RWPE2 (cell line): ENCODE measurements around the gene MCF2L.

Experiments
- ATAC-seq: fragments of 200-7000 bp; cut with Tn5 transposase; 3 replicates; pipeline ENCODE4 v1.9.1; 2021; ENCODE audit warnings: low read depth
- DNase-seq: peaks from one replicate; pipeline ENCODE4 v3.0.0-alpha.2; 2020; ENCODE audit warnings: low spot score
- H3K27ac ChIP-seq: fragments of 450-650 bp; 2 replicates; pipeline ENCODE4 v1.5.1; 2017; ENCODE audit warnings: mild to moderate bottlenecking; ENCODE audit not compliant: poor library complexity, severe bottlenecking
- H3K27me3 ChIP-seq: fragments of 250-450 bp; sonication (Bioruptor Pico); 2 replicates; pipeline ENCODE4 v1.5.1; 2021; ENCODE audit warnings: mild to moderate bottlenecking, moderate library complexity; ENCODE audit not compliant: insufficient read depth, poor library complexity, severe bottlenecking
- H3K36me3 ChIP-seq: fragments of 250-450 bp; sonication (Bioruptor Pico); 2 replicates; pipeline ENCODE4 v1.5.1; 2020; ENCODE audit warnings: low read depth, mild to moderate bottlenecking, moderate library complexity
- H3K4me1 ChIP-seq: fragments of 250-450 bp; sonication (Bioruptor Pico); 2 replicates; pipeline ENCODE4 v1.5.1; 2021; ENCODE audit warnings: mild to moderate bottlenecking, moderate library complexity; ENCODE audit not compliant: insufficient read depth, poor library complexity, severe bottlenecking
- H3K4me3 ChIP-seq: fragments of 250-450 bp; sonication (Bioruptor Pico); 2 replicates; pipeline ENCODE4 v1.5.1; 2021; ENCODE audit warnings: mild to moderate bottlenecking, moderate library complexity; ENCODE audit not compliant: severe bottlenecking
- H3K9me3 ChIP-seq: fragments of 250-450 bp; sonication (Bioruptor Pico); 2 replicates; pipeline ENCODE4 v1.5.1; 2021; ENCODE audit warnings: mild to moderate bottlenecking, moderate library complexity; ENCODE audit not compliant: severe bottlenecking
- TF ChIP-seq, protein P1 (sequence below): fragments of 450-650 bp; IDR thresholded peaks from one replicate; pipeline ENCODE4 v1.5.1; 2017; ENCODE audit warnings: mild to moderate bottlenecking, moderate library complexity; ENCODE audit not compliant: poor library complexity, severe bottlenecking

MCF2L gene

DNA sequence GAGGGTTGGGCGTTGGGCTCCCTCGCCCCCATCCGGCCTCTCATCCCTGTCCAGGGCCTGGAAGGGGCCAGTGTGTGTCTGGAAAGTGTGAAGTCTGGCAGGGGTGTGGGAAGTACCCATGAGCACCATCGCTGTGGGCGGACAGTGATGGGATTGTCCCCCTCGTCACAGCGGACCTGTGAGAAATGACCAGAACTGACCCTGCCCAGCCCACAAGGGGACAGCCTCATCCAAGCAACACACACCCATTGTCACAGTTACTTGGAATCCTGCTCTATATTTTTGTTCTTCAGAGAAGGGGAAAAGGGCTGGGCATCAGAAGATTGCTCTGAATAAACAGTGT is 18.6 kb downstream of the MCF2L start:
- TF ChIP-seq, protein P1, sequence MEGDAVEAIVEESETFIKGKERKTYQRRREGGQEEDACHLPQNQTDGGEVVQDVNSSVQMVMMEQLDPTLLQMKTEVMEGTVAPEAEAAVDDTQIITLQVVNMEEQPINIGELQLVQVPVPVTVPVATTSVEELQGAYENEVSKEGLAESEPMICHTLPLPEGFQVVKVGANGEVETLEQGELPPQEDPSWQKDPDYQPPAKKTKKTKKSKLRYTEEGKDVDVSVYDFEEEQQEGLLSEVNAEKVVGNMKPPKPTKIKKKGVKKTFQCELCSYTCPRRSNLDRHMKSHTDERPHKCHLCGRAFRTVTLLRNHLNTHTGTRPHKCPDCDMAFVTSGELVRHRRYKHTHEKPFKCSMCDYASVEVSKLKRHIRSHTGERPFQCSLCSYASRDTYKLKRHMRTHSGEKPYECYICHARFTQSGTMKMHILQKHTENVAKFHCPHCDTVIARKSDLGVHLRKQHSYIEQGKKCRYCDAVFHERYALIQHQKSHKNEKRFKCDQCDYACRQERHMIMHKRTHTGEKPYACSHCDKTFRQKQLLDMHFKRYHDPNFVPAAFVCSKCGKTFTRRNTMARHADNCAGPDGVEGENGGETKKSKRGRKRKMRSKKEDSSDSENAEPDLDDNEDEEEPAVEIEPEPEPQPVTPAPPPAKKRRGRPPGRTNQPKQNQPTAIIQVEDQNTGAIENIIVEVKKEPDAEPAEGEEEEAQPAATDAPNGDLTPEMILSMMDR, result no peak
- DNase-seq (no peak), ATAC-seq (no peak)
- H3K9me3 ChIP-seq, result no peaks in the 10 kb centered on the region
- H3K4me3 ChIP-seq, result no peak overlapping the region
- no peak overlapping the region for H3K27ac ChIP-seq
- H3K36me3 ChIP-seq, result no peaks in the 10 kb centered on the region
- H3K27me3 ChIP-seq, result peaks cover 28% of the 10 kb centered on the region
- H3K4me1 ChIP-seq, result no peaks in the 10 kb centered on the region

DNA sequence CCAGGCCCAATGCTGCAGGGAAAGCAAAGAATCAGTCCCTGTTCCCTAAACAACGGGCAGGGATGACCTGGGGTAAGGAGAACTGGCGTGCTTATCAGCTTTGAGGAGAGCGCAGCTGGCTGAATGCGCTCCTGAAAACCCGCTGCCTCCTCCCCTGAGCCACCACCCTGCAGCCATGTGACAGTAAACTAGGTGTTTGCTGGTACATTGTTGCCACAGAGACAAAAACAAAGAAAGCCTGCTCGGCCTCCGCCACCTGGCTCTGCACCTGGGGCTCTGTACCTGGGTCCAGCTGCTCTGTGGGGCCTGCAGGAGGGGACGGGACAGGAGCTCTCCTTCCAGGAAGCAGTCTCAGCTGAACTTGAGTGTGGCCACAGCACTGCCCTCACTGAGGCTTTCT is 21.8 kb downstream of the MCF2L start:
- peak; percentile 19; the same call in 2 of the 3 replicates for ATAC-seq
- TF ChIP-seq, protein P1, result no peak
- H3K27ac ChIP-seq, result no peak overlapping the region
- H3K4me3 ChIP-seq, result no peak overlapping the region
- H3K36me3 ChIP-seq, result no peaks in the 10 kb centered on the region
- no peaks in the 10 kb centered on the region for H3K4me1 ChIP-seq
- no peak for DNase-seq
- H3K27me3 ChIP-seq, result peaks cover 13% of the 10 kb centered on the region
- H3K9me3 ChIP-seq, result no peaks in the 10 kb centered on the region

DNA sequence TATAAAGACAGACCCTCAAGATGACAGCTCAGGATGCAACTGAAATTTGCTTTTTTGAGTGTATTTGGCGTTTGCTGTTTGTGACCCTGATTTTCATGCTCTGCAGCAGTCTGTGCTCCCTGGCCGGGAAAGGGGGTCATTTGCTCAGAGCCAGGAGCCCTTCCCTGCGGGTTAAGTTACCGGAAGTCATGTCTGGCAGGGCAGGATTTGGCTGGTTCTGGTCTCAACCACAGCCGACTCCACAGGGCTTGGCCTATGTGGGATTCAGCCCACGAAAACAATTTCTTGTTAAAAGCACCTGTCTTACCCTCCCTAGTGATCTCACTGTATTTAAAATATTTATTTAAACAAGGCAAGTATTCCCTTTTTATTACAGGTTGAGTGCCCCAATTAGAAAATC is 22.6 kb downstream of the MCF2L start:
- no peaks in the 10 kb centered on the region for H3K9me3 ChIP-seq
- H3K27ac ChIP-seq, result no peak overlapping the region
- H3K4me3 ChIP-seq, result no peak overlapping the region
- no peaks in the 10 kb centered on the region for H3K36me3 ChIP-seq
- no peak for ATAC-seq
- TF ChIP-seq, protein P1, result no peak
- no peak for DNase-seq
- H3K4me1 ChIP-seq, result no peaks in the 10 kb centered on the region
- H3K27me3 ChIP-seq, result peaks cover 9% of the 10 kb centered on the region

DNA sequence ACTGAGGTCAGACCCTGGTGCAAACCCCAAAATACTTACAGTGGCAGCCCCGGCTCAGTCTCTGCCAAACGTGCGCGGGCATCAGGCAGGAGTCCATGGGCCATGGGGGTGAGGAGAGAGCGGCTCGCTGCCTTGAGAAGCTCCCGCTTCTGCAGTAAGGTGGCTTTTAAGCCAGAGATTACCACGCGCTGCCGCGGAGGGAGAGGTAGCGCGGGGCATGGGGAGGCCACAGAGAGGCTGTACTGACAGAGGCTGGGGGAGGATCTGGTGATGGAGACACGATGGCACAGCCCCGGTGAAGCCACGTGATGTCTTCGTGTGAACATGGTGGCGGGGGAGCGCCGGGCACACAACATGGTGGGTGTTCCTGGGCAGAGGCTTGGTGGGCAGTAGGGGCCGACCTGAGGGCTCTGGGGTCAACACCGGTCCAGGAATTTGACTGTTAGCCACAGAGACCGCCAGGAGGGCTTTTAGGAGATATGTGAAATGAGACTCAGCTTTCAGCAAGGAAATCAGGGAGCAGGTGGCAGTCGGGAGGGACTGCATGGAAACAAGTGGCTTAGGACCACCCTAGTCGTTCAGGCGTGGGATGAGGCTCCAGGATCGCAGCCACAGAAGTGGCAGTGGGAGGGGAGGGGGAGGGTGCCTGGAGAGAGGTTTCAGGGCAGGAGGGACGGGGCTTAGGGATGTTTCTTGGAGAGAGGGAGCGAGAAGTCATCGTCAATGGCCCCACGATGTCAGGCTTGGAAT is 24.1 kb downstream of the MCF2L start:
- ATAC-seq, result no peak
- TF ChIP-seq, protein P1, result no peak
- no peak for DNase-seq
- no peaks in the 10 kb centered on the region for H3K4me1 ChIP-seq
- H3K27me3 ChIP-seq, result peaks cover 9% of the 10 kb centered on the region
- no peaks in the 10 kb centered on the region for H3K36me3 ChIP-seq
- H3K27ac ChIP-seq, result no peak overlapping the region
- H3K9me3 ChIP-seq, result no peaks in the 10 kb centered on the region
- no peak overlapping the region for H3K4me3 ChIP-seq

DNA sequence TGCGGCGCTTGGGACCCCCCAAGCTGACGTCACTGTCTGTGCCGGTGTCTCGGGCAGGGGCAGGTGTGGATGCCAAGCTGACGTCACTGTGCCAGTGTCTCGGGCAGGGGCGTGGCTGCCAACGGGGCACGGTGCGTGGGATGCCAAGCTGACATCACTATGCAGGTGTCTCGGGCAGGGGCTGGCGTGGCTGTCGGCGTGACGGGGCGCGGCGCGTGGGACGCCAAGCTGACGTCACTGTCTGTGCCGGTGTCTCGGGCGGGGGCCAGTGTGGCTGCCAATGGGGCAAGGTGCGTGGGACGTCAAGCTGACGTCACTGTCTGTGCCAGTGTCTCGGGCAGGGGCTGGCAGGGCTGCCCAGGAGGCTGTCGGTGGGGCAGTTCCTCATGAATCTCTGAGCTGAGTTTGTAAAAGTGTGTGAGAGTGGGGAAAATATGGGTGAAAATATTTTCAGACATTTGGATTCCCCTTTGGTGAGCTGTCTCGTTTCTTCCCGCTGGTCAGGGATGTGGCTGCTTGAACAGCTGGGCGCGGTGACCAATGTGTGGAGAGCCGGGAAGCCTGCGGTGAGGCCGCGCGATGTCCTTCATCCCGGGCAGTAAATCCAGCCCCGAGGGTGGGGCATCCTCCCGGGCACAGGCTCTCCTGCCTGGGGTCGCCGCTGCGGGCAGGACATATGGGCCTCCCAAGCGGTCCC is 25.2 kb downstream of the MCF2L start:
- H3K27me3 ChIP-seq, result peaks cover 9% of the 10 kb centered on the region
- TF ChIP-seq, protein P1, result no peak
- no peak for DNase-seq
- ATAC-seq, result no peak
- no peaks in the 10 kb centered on the region for H3K4me1 ChIP-seq
- no peaks in the 10 kb centered on the region for H3K9me3 ChIP-seq
- no peak overlapping the region for H3K4me3 ChIP-seq
- no peak overlapping the region for H3K27ac ChIP-seq
- H3K36me3 ChIP-seq, result no peaks in the 10 kb centered on the region
